ENCODE results near the gene ABO.
"Not testable (repeated sequence)": the region's sequence is repeated elsewhere in the genome, so short reads cannot be mapped to it uniquely, and the experiment has no call there.

ABO gene

GRCh38 chr9:133275105-133276000 is at the start of gene ABO:
Gene ABO, minus strand, starts transcription at chr9:133275201.
- no peak for DNase-seq

GRCh38 chr9:133323991-133324703 is 49.1 kb upstream of the ABO start:
- DNase-seq: no peak

GRCh38 chr9:133323211-133323610 is 48.2 kb upstream of the ABO start:
- DNase-seq: no peak

GRCh38 chr9:133322701-133323100 is 47.7 kb upstream of the ABO start:
- no peak for DNase-seq

GRCh38 chr9:133321411-133321935 is 46.5 kb upstream of the ABO start:
- DNase-seq: no peak

GRCh38 chr9:133320421-133320881 is 45.5 kb upstream of the ABO start:
- no peak for DNase-seq

GRCh38 chr9:133317551-133317950 is 42.5 kb upstream of the ABO start:
- not testable (repeated sequence) for DNase-seq

GRCh38 chr9:133315997-133316396 is 41.0 kb upstream of the ABO start:
- DNase-seq: no peak

- DNase-seq: no peak
Observed at GRCh38 chr9:133309608-133310007, 34.6 kb upstream of the ABO start.

GRCh38 chr9:133307301-133307700 is 32.3 kb upstream of the ABO start:
- no peak for DNase-seq

GRCh38 chr9:133306242-133307204 is 31.5 kb upstream of the ABO start:
- no peak for DNase-seq

- DNase-seq: no peak
Observed at GRCh38 chr9:133305731-133306130, 30.7 kb upstream of the ABO start.

GRCh38 chr9:133304477-133305377 is 29.7 kb upstream of the ABO start:
- no peak for DNase-seq

GRCh38 chr9:133304158-133304470 is 29.1 kb upstream of the ABO start:
- DNase-seq: no peak

- no peak for DNase-seq
Observed at GRCh38 chr9:133303266-133304157, 28.5 kb upstream of the ABO start.

GRCh38 chr9:133301253-133302230 is 26.5 kb upstream of the ABO start:
- no peak for DNase-seq

GRCh38 chr9:133299996-133300395 is 25.0 kb upstream of the ABO start:
- not testable (repeated sequence) for DNase-seq

GRCh38 chr9:133294257-133294656 is 19.3 kb upstream of the ABO start:
- DNase-seq: no peak

- no peak for DNase-seq
Observed at GRCh38 chr9:133290751-133291302, 15.8 kb upstream of the ABO start.
